B cell (primary cell): ENCODE results near the gene MVK. TPM values are rescaled to one million over a fixed set of nuclear protein-coding genes. Genes with fewer than 3 reads are reported as not detected.

Experiments
- ATAC-seq: fragments of 200-7000 bp; cut with Tn5 transposase; one replicate; pipeline ENCODE4 v1.10.0; 2021; ENCODE audit warnings: low read depth, mild to moderate bottlenecking, moderate number of reproducible peaks, moderate library complexity
- CTCF ChIA-PET: fragments of 350-600 bp; sonication (Branson Sonifier 250); formaldehyde crosslinking; loops from one replicate; lab custom pipeline; 2021; ENCODE audit warnings: antibody characterized with exemption, inconsistent platforms; lab: Charles Lee
- POLR2A ChIA-PET: fragments of 350-600 bp; sonication (Branson Sonifier 250); formaldehyde crosslinking; loops from one replicate; lab custom pipeline; 2021; ENCODE audit warnings: antibody characterized with exemption; lab: Charles Lee
- DNase-seq: peaks from one replicate; pipeline ENCODE4 v3.0.0; 2013
- H2AFZ ChIP-seq: 2 replicates; pipeline ENCODE4 v1.6.1; 2012; ENCODE audit warnings: mild to moderate bottlenecking, low read depth, low read length; ENCODE audit not compliant: insufficient read depth, poor library complexity, severe bottlenecking
- H3K27ac ChIP-seq, 2 donors: 1 replicate in 1 of 2; 2 replicates in 1 of 2; pipeline ENCODE4 v1.5.1; 2012 to 2013; ENCODE audit warnings: low read length in 2 of 2, mild to moderate bottlenecking in 2 of 2, moderate library complexity in 1 of 2
- H3K27me3 ChIP-seq, 4 experiments: fragments of 200-600 bp in 1 of 4; sonication (generic) in 1 of 4; replicated peaks in 1 of 4; 1 replicate in 2 of 4; 2 replicates in 2 of 4; pipeline versions ENCODE4 v1.6.1 to v1.7.0; 2013 to 2016; ENCODE audit warnings: low read length in 3 of 4, mild to moderate bottlenecking in 2 of 4, mixed read lengths in 1 of 4, moderate library complexity in 1 of 4; ENCODE audit not compliant: insufficient read depth in 4 of 4, control insufficient read depth in 3 of 4; ENCODE audit errors: control extremely low read depth in 1 of 4
- H3K36me3 ChIP-seq, 2 experiments: replicated peaks in 1 of 2; 1 replicate in 1 of 2; 2 replicates in 1 of 2; pipeline versions ENCODE4 v1.6.1 to v1.7.1; 2013; ENCODE audit warnings: low read length in 1 of 2; ENCODE audit not compliant: insufficient read depth in 2 of 2, control insufficient read depth in 1 of 2; ENCODE audit errors: control extremely low read depth in 1 of 2, extremely low read depth in 1 of 2
- H3K4me1 ChIP-seq, 2 donors: fragments of 200-600 bp in 1 of 2; sonication (generic) in 1 of 2; 1 replicate in 1 of 2; 2 replicates in 1 of 2; pipeline versions ENCODE4 v1.5.1 to v1.6.1; 2013 to 2017; ENCODE audit warnings: low read length in 2 of 2; ENCODE audit not compliant: control insufficient read depth in 2 of 2, insufficient read depth in 2 of 2
- H3K4me2 ChIP-seq: replicated peaks from 2 replicates; pipeline ENCODE3; 2012; ENCODE audit warnings: mild to moderate bottlenecking, low read depth, low read length; ENCODE audit not compliant: poor library complexity, severe bottlenecking
- H3K4me3 ChIP-seq, 5 experiments: fragments of 200-600 bp in 1 of 5; sonication (generic) in 1 of 5; 1 replicate in 3 of 5; 2 replicates in 2 of 5; pipeline versions ENCODE4 v1.5.1 to v1.7.0; 2011 to 2016; ENCODE audit warnings: low read length in 4 of 5, mild to moderate bottlenecking in 4 of 5, low read depth in 2 of 5, control low read depth in 1 of 5, moderate library complexity in 1 of 5; ENCODE audit not compliant: insufficient read depth in 1 of 5; ENCODE audit errors: control extremely low read depth in 1 of 5, extremely low read depth in 1 of 5
- H3K79me2 ChIP-seq: fragments of 200-600 bp; sonication (generic); one replicate; pipeline ENCODE4 v1.6.0; 2016; ENCODE audit warnings: low read length; ENCODE audit not compliant: control insufficient read depth, insufficient read depth
- H3K9ac ChIP-seq: fragments of 200-600 bp; sonication (generic); 2 replicates; pipeline ENCODE4 v1.6.1; 2017; ENCODE audit warnings: mild to moderate bottlenecking, low read length, moderate library complexity
- H3K9me3 ChIP-seq, 3 donors: one replicate each; pipeline versions ENCODE4 v1.6.1 to v1.7.1; 2013; ENCODE audit warnings: low read length in 2 of 3; ENCODE audit not compliant: control insufficient read depth in 2 of 3, insufficient read depth in 1 of 3; ENCODE audit errors: control extremely low read depth in 1 of 3
- H4K20me1 ChIP-seq: 2 replicates; pipeline ENCODE4 v1.6.0; 2012; ENCODE audit warnings: mild to moderate bottlenecking, low read length; ENCODE audit not compliant: insufficient read depth, control insufficient read depth, poor library complexity, severe bottlenecking
- H3K27ac Mint-ChIP-seq: one replicate; pipeline ENCODE4 v1.8.0; 2021; ENCODE audit warnings: mixed read lengths
- H3K27me3 Mint-ChIP-seq: one replicate; pipeline ENCODE4 v1.8.0; 2021; ENCODE audit warnings: mixed read lengths
- H3K4me1 Mint-ChIP-seq: one replicate; pipeline ENCODE4 v1.8.0; 2021; ENCODE audit warnings: mixed read lengths
- H3K4me3 Mint-ChIP-seq: one replicate; pipeline ENCODE4 v1.8.0; 2021; ENCODE audit warnings: mixed read lengths
- H3K9me3 Mint-ChIP-seq: one replicate; pipeline ENCODE4 v1.8.0; 2022; ENCODE audit warnings: mixed read lengths; ENCODE audit not compliant: insufficient read depth
- EZH2 ChIP-seq: IDR thresholded peaks from 2 replicates; pipeline ENCODE4 v1.6.1; 2012; ENCODE audit warnings: borderline replicate concordance, low read depth, mild to moderate bottlenecking, moderate library complexity, low read length; ENCODE audit not compliant: insufficient read depth, poor library complexity, severe bottlenecking
- WGBS: methylation state at CpG from one replicate; pipeline ENCODE4 v1.1.5; 2013; ENCODE audit warnings: missing lambda C conversion rate; ENCODE audit not compliant: insufficient coverage; 5-methylcytosine and 5-hydroxymethylcytosine counted together
- intact Hi-C: fragments of 100-400 bp; cut with micrococcal nuclease; formaldehyde crosslinking; loops from one replicate; pipeline ENCODE4 v1.10.0; 2022
- polyA plus RNA-seq: library from polyadenylated mRNA; depleted of rRNA; stranded (reverse); fragments of >200 nt; gene quantifications from 2 replicates; pipeline ENCODE4 v1.2.3, GENCODE V29; 2012
- total RNA-seq, 2 donors: library from RNA; stranded (reverse); fragments of 120-200 nt in 1 of 2; gene quantifications; 1 replicate in 1 of 2; 2 replicates in 1 of 2; pipeline versions ENCODE4 v1.2.3 to v1.2.4, GENCODE V29; 2013 to 2022
- TF ChIP-seq, protein P1 (sequence below): fragments of 200-600 bp; IDR thresholded peaks from one replicate; pipeline ENCODE4 v1.8.0; 2022; ENCODE audit warnings: antibody characterized with exemption, mild to moderate bottlenecking

Gene MVK
- total and polyA plus RNA-seq, 2 donors (not counting 1 experiment from before 2014, with no cell fraction given), result 12.1 to 12.5 TPM

DNA sequence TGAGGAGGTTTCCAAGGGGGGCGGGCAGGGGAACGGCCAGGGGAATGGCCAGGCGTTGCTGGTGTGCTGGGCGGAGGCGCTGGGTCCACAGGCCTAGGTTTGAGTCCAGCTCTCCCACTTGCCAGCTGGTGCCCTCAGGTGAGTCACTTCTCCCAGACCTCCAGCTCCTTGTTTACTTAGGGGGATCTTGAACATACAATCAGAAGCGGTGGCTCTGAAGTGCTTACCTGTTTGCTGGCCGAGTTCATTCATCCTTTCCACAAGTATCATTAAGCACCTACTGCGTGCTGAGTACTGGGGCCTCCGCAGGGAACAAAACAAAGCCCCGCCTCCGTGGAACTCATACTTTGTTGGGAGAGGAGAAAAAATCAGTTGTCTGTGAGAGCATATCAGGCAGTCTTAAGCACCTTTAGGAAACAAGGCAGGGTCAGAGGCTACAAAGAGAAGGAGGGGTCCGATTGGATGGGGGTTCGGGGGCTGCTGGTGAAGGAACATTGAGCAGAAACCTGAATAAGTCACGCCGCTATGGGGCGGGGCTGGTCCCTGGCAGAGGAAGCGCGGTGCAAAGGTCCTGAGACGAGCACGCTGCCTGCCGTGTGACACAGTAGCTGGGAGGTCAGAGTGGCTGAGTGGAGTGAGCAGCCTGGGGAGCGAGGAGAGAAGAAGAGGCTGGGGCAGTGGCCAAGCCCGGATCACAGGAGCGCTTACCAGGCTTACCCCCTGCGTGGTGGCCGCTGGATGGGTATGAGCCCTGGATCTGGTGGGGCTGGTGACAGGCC, 15.1 kb downstream of the MVK start:
- no peak overlapping the region for H3K9ac ChIP-seq
- Mint-ChIP-seq H3K4me1 (no peaks in the 10 kb centered on the region), H3K9me3 (no peaks in the 10 kb centered on the region), H3K4me3 (no peak overlapping the region), H3K27me3 (no peaks in the 10 kb centered on the region), H3K27ac (no peak overlapping the region)
- WGBS, result 98% methylated on average over 24 of the region's 26 CpGs
- no peaks in the 10 kb centered on the region for H4K20me1 ChIP-seq
- DNase-seq (no peak), ATAC-seq (no peak)
- no peaks in the 10 kb centered on the region for H3K79me2 ChIP-seq
- intact Hi-C loops, result no loop called here
- H3K4me2 ChIP-seq, result no peak overlapping the region
- H3K36me3 ChIP-seq, result peaks cover 0 to 22% of the 10 kb centered on the region in 2 experiments
- H3K4me3 ChIP-seq, result no peak overlapping the region
- no peak for TF ChIP-seq EZH2
- TF ChIP-seq, protein P1, sequence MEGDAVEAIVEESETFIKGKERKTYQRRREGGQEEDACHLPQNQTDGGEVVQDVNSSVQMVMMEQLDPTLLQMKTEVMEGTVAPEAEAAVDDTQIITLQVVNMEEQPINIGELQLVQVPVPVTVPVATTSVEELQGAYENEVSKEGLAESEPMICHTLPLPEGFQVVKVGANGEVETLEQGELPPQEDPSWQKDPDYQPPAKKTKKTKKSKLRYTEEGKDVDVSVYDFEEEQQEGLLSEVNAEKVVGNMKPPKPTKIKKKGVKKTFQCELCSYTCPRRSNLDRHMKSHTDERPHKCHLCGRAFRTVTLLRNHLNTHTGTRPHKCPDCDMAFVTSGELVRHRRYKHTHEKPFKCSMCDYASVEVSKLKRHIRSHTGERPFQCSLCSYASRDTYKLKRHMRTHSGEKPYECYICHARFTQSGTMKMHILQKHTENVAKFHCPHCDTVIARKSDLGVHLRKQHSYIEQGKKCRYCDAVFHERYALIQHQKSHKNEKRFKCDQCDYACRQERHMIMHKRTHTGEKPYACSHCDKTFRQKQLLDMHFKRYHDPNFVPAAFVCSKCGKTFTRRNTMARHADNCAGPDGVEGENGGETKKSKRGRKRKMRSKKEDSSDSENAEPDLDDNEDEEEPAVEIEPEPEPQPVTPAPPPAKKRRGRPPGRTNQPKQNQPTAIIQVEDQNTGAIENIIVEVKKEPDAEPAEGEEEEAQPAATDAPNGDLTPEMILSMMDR, result no peak
- ChIA-PET CTCF (interaction anchor here (0.9 kb wide), 1 partner anchor 9 kb away, joined by 3 read pairs; no protein-coding TSS in a partner anchor), POLR2A (no interaction called here)
- no peak overlapping the region for H3K27ac ChIP-seq
- no peaks in the 10 kb centered on the region for H3K4me1 ChIP-seq
- H3K9me3 ChIP-seq, result no peaks in the 10 kb centered on the region
- H2AFZ ChIP-seq, result no peak overlapping the region
- H3K27me3 ChIP-seq, result no peaks in the 10 kb centered on the region

DNA sequence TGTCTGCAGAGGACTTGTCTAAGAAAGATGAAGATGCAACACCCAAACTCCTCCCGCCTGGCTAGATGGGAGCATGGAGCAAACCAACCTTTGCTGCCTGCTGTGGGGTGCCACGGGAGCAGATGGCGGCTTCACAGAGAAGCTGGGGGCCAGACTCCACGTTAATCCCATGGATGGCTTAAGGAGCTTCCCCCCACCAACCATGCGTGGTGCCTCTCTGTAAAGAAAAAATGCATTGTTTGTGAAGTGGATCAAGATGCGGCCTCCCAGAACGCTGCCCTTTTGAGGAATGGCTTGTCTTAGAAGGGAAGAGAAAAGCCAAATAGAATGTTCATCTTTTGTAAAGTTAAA, 15.6 kb downstream of the MVK start:
- Histone ChIP-seq H3K79me2 (no peaks in the 10 kb centered on the region), H3K9me3 (no peaks in the 10 kb centered on the region), H3K9ac (no peak overlapping the region), H3K36me3 (peaks cover 0 to 20% of the 10 kb centered on the region in 2 experiments), H3K27me3 (no peaks in the 10 kb centered on the region), H3K4me1 (no peaks in the 10 kb centered on the region), H4K20me1 (no peaks in the 10 kb centered on the region), H3K4me2 (no peak overlapping the region), H3K27ac (no peak overlapping the region), H3K4me3 (no peak overlapping the region), H2AFZ (no peak overlapping the region)
- Mint-ChIP-seq H3K27me3 (no peaks in the 10 kb centered on the region), H3K27ac (no peak overlapping the region), H3K9me3 (no peaks in the 10 kb centered on the region), H3K4me3 (no peak overlapping the region), H3K4me1 (no peaks in the 10 kb centered on the region)
- intact Hi-C loops, result no loop called here
- ChIA-PET POLR2A (no interaction called here), CTCF (no interaction called here)
- no peak for DNase-seq
- 85% methylated on average over 5 of the region's 7 CpGs for WGBS
- ATAC-seq, result no peak
- TF ChIP-seq EZH2, result no peak
- TF ChIP-seq, protein P1, result no peak
